ENCODE results near the gene ANK3.
A peak's percentile ranks its signal among the peaks of the same experiment; 100 is the strongest.
"Not testable (repeated sequence)": the region's sequence is repeated elsewhere in the genome, so short reads cannot be mapped to it uniquely, and the experiment has no call there.

The ANK3 gene

DNA sequence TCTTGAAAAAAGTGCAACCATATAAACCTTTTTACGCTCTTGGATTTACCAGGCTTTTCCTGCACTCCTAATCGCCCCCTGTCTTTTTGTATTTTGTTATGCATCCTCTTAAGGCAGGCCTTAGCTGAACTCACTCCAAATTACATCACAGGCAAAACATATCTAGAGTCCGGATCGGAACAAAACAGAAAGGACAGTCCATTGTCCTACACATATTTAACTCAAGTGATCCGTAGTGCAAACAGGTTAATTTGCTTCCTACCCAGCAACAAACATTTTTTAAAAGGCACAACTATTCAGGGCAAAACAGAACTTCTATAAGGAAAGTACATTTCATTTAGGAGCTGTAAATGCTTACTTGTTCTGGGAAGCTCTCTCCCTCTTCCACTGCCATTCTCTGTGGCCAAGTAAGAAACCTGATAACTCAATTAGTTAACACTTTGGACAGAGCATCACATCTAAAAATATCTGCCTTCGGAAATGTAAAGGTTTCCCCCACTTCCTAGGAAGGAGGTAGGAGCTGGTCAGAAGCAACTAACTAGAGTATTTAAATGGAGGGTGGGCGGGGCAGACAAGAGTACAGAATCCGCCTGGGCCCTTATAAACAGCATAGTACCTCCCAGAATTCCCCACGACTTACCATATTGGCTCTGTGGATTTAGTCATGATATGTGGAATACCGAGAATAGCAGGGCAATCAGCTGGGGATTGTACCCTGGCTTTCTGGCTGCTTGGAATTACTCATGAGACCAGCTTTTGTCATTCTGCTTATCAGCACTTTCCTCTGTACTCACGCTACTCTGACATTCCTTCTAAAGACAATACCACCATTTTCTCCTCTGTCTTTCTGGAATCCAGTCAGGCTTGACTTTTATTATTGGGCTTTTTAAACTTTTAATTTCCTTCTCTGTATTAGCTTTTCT lies 89.5 kb downstream of the ANK3 start:
- DNase-seq = no peak

DNA sequence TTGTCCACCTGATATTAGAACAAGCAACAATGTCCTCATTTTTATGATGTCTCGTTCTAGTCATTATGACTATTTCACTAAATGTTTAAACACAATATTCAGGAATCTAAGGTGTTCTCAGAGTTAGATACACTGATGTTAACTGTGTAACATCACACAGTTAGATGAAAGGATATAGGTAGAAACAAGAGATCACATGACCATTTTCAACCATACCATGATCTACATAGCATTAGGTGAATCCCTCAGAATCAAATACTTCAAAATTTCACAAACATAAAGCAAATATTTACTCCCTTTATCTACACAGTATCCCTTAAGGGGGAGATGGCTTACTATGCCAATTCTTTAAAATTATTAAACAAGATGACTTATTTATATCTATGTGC lies 90.3 kb downstream of the ANK3 start:
- DNase-seq = no peak

DNA sequence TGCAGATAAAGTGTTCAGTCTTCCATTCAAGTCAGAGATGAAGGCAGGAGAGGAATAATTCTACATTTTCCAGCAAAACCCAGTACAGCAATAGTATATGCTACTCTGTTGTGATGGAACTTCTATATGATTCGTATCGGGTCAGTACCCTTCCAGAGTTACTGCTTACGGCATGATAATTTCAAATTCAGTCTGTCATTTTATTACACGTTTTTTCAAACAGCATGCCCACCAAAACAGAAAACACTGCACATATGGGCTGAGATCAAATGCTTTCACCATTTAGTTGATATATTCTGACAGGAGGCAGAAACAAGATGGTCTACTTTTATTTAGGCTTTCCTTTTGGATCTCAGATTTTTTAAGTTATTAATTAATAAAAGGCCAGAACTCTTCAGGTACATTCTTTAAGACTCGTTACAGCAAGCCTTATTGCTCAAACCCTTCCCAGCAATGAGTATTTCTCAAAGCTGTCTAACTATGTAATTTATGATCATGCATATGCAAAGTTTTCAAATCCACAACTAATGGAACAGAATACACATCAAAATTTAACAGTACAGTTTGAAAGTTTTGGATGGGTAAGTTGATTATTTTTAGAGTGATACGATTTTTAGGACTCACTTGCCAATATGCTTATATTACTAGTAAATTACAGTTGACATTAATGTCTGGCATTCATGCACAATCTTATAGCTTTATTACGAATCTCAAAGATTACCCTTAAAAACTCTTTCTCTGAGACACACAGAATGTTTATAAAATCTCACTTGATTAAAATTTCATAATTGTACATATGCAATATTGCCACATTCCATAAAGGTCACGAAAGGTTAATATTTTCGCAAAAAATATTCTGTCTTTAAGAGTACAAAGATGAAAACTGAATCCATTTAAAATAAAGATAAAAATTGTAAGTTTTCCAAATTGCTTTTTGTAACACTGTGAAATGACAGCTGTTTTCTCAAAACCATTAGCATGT lies 91.0 kb downstream of the ANK3 start:
- DNase-seq = no peak

DNA sequence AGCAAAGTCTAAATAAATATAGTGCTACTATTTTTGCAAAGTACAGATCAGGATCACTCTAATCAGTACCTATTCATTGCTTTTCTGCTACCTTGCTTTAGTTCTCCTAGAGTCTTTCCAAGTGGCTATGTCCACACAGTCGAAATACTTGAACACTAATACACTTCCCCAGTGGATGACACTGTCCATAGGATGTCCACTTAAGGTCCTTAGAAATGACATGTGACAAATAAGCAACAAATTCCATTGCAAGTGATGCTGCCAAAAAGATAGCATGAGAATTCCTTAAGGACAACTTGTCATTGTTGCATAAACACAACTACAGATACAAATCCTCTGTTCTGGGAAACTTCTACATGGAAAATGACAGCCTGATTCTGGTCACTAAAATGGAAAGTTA lies 93.6 kb downstream of the ANK3 start:
- DNase-seq = no peak

DNA sequence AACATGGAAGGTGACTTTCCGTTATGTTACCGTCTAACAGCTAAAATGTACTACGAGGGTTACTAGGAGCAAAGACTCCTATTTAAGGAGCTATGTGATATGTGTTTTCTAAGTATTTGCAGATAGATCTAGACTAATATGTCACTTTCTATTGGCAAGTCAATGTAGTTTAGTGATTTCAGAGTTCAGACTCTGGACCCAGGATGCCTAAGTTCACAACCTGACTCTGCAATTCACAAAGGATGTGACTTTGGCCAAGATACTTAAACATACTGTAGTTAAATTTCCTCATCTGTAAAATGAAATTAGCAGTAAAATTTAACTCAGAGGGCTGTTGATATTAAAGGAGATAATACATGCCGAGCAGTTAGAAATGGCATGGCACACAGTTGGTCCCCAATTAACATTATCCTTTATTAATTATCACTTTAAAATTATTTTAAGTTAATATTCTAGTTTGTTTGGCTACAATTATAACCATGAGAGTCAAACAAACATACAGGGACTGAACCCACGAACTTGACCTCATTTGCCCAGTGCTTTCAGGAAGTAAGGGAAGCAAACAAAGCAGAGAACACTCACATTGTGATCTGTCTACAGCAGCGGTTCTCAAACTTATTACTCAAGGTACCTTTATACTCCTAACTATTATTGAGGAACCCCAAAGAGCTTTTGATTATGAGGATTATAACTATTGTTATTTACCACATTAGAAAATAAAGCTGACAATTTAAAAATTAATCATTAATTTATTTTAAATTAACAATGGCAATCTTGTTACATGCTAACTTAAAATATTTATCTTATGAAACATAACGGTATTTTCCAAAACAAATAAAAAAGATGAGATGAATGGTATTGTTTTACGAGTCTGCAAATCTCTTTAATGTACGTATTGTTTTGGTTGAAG lies 94.4 kb downstream of the ANK3 start:
- no peak for DNase-seq

DNA sequence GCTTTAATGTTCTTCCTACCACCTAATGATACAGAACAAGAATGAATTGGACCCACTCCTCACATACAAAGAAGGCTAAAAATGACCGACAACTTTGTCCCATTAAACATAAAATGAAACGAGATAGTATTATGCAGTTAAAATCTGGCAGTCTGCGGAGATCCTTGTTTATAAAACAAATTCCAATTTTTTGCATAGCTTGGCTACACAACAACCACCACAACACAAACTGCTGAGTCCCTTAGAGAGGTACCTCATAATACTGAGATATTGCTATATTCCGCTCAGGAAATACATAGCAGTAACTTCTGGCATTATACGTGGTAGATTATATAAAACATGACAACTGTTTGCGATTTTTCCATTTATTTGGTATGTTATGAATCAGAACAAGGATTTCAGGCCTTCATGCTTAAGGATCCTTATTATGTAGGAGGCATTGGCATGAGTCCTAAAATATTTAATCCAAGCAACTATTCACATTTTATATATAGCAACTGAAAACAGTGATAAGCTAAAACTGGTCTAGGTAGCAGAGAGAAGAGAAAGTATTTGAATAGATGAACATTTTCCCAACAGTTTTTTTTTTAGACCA lies 96.0 kb downstream of the ANK3 start:
- DNase-seq = no peak

DNA sequence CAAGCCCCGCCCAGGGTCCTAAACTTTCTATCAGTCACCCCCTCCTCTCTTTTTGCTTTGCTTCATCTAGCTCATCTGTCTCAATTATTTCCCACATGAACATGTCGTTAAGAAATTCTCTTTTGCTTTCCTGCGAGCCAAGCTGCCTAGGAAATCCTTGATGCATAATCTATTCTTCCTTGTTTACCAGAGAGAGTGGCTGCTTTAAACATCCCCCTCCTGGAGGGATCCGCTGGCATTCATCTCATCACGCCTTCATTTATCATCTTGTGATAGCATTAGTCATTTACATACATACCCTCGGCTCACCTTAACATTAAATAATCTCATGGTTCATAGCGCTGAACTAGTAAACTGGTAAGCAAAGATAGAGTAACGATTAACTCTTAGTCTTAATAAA lies 96.7 kb downstream of the ANK3 start:
- DNase-seq = peak in 1 of 3 experiments; percentile 2

DNA sequence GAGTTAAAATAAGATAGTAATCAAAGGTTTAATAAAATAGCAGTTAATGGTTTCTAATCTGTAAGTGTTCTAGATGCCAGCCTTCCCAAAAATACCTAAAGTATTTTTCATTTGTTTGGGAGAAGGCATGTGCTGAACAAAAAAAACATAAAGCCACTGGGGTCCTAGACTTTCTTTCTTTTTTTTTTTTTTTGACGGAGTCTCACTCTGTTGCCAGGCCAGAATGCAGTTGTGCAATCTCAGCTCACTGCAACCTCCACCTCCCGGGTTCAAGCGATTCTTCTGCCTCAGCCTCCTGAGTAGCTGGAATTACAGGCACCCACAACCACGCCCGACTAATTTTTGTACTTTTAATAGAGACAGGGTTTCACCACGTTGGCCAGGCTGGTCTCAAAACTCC lies 97.1 kb downstream of the ANK3 start:
- not testable (repeated sequence) for DNase-seq

DNA sequence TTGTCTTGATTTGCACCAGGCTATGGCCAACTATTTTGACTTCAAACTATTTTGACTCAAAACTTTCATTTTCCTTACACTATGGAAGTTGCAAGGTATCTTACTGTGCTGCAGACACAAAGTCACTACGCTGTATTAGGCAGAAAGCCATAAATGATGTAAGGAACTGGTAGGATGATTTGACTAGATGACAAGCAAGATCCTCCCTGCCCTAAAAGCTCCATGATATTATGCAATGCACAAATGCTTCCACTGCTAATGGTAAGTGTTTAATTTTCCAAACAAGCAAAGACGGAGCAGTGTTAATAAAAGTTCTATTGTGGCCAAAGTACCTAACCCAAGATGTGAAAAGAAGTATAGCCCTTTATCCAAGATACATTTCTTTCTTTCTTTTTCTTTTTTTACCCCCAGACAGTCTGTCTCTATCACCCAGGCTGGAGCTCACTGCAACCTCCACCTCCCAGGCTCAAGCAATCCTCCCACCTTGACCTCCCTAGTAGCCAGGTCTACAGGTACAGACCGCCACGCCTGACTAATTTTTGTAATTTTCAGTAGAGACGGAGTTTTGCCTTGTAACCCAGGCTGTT lies 98.2 kb downstream of the ANK3 start:
- DNase-seq = no peak

DNA sequence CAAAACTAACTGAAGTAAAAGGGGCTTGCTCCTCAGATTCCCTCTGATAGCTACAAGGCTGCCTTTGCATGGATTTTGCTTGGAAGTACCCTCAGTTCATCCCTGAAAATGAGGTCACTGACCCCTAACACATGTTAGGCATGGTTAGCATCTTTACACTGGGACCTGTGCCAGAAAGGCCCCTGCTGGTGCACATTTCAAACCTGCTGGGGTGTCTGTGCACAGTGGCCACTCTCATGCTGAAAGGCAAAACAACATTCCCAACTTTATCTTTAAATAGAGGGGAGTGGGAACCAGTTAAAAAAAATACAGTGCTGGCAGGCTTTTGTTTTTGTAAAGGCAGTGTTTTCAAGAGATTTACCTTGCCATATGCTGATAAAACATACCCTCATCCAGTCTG lies 99.1 kb downstream of the ANK3 start:
- DNase-seq = peak in 1 of 3 experiments; percentile 39

DNA sequence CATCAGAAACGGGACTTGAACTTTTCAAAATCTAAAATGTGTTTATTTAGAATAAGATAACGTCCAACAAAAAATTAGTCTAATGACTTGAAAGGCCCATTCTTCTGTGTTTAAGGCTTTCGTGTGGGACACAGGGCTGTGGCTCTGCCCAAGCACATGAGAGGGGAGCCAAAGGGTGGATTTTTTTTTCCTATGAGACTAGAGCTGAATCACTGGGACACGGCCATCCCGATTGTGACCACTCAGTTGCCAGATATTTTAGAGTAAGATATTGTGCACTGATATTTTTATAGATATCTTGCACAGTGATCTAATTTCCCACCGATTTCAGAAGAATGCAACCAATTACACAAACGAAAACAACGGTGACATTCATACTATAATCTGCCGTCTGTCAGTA lies 99.9 kb downstream of the ANK3 start:
- no peak for DNase-seq

DNA sequence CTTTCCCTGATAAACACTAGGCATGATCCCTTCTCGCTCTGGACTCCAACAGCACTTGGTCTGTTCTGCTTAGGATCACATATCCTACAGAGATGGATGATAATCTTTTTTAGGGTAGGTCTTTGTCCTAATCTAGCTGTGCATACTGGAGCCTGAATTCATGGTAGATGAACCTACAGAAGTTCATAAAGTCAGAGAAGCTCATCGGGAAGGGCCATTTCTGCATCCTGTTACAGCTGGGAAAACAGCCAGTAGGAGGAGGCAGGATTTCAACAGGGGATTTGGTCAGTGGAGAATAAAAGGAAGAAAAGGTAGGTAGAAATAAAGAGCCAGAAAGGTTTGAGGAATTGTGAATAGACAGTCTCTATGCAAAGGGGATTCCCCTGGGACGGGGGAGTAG lies 101.4 kb downstream of the ANK3 start:
- DNase-seq = no peak

DNA sequence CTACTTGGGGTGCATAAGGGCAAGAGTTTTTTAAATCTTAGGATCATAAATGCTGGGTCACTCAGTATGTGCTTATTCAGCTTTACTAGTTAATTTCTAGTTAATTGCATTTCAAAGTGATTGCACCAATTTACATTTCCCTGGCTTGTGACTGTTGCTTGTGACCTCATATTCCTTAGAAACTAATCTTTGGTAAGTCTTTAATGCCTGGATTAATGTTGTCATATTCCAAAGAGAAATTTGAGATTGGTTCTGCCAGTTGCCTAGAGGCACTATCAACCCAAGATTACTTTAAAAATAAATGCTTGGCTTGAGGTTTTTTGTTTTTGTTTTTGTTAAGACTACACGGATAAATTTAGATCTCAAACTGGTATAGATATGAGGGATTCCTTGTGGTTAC lies 103.1 kb downstream of the ANK3 start:
- no peak for DNase-seq

DNA sequence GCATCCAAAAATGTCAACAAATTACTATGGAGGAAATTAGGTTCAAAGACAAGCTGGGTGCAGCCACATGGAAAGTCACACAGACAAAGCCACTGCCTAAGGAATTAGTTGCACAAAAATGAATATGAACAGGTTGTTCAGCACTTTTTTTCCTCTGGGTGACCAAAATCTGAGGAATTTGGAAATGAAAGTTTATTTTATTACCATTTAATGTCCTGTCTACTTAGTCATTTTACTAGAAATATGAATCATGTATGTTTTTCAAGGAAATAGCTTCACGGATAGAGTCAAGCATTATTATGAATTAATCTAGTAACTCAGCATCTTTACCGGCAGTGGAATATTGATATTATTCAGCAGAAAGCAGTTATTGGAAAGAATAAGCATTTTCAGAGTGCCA lies 106.3 kb downstream of the ANK3 start:
- DNase-seq = no peak

DNA sequence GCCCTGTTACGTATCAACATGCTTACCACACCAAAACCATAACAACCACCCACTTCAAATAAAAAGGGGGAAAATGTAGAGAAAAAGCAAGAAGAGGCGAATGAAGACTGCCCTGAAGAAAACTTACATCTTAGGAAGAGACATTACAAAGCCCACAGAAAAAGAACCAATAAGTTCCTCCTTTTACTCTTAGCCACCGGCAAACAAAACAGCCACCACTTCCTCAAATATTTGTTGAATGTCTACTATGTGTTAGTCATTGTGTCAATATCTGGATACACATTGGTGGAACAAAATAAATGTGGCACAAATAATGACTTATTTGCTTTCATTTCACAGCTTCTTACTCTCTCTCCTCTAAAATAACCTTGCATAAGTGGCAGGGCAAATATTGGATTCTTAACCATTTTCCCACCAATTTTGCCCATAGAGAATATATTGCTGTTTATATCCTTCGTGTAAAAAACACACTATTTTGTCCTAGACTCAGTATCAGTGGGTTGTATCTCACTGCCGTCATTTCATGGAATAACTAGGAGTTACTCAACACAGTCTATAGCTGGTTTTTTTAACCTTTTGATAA lies 106.8 kb downstream of the ANK3 start:
- DNase-seq = peak in 1 of 3 experiments; percentile 22

DNA sequence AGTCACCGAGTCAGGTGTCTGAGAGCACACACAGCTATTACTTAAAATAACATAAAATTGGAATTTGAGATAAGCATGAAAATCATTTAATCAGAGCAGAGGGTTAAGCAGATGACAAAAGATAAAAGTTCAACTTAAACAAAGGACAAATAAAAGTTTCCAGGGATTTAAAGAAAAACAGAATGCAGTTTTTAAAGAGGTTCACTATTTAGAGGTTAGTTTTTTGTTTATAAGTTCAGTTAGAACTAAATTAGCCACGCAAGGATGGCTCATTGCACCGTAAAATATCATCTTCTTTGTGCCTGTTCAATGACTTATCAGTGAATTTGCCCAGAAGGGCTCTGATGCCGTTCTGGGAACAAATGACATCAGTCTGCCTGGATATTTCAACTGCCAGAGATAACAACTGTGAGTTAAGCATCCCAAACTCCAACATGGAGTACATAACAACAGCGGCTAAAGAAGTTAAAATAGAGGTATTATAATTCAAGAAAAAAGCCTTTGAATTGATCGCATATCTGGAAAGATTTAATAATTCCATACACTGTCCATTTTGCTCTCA lies 107.8 kb downstream of the ANK3 start:
- no peak for DNase-seq

DNA sequence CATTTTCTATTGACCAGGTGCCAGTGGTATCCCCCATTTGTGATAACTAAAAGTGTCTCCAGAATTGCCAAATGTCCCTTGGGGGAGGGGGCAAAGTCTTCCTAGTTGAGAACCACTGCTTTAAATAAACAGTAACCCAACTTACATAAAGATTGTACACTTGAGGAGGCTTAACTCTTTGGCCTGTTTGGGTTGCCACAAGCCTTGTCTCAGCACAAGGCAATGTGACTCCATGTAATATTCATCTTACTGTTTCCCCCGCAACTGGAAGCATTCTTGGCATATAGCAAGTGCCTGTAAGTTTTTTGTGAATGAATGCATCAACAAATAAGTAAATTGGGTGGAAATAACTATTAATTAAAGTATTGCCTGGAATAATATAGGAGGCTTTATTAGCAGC lies 108.3 kb downstream of the ANK3 start:
- no peak for DNase-seq

DNA sequence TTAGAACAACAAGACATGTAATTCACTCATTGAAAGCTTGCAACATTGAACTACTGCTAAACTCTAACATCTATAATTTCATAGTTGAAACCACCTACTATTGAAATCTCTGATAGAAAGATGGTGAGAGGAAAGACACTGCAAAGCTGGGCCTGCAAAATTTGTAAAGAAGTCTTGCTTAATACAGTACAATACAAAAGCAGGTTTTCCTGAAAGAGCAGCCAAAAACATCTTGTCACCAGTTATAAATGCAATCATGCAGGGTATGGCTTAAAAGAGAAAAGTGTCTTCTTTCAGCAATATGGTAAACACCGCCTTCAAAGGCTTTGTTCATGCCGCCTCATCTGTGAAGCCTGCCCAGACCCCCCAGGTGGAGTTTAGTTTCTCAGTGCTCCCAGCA lies 109.2 kb downstream of the ANK3 start:
- no peak for DNase-seq

DNA sequence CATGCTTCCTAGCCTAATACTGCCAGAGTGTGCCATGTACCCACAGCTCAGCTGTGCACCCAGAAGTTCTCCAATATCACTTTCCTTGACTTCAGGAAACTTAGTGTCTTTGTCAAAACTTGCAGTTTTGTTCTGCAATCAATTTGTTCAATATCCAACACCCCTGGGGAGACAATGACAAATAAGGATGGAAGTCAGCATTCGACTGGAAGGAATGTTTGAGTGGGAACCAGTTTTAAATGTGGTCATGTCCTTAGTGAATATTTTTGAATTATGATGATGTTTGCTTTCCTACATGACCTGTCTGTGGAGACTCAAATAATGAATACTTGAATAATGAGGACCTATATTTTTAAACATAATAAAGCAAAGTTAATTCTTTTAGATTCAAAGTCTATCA lies 112.0 kb downstream of the ANK3 start:
- no peak for DNase-seq

DNA sequence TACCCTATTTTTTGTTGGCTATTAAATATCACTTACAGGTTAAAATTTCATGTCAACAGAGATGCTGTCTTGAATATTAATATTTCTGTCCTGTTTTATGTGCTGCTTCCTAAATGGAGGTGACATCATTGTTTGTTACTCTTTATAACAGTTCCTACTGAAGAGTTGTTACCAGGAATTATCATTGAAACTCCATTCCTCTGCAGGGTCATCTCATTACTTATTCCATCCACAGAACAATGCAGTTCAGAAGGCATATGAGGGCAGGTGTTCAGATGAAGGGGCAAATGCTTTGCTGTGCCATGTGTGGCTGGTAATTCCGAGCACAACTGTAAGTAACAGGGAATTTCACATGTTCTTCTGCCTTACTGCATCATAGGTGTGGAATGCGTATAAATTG lies 113.4 kb downstream of the ANK3 start:
- DNase-seq = no peak
